Measurements from ENCODE around the gene TCEAL1. TPM values are rescaled to one million over a fixed set of nuclear protein-coding genes. Genes with fewer than 3 reads are reported as not detected.
A peak's percentile ranks its signal among the peaks of the same experiment; 100 is the strongest.
"Not testable (repeated sequence)": the region's sequence is repeated elsewhere in the genome, so short reads cannot be mapped to it uniquely, and the experiment has no call there.

The TCEAL1 gene
- total RNA-seq, 1 experiment from 2014 or later, result 33.4 TPM

DNA sequence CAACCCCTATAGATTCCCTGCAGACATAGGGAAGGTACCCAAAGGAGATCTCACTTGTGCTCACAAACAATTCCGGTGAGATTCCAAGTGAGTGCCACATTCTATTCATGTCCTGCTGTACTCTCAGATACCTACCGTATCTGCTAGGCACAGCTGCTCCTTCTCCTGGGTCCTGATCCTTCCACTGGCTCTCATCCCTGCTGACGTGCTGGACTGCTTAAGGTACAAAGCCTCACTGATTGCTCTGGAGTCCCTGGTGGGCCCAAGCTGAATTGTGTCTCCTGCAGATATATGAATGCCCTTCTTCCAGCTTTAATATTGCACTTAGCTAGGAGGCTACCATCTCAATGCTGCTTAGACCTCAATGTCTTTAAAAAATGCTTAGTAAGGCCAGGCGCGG lies 2.4 kb downstream of the TCEAL1 start:
- no peak for DNase-seq (ENCODE audit: low read depth)

DNA sequence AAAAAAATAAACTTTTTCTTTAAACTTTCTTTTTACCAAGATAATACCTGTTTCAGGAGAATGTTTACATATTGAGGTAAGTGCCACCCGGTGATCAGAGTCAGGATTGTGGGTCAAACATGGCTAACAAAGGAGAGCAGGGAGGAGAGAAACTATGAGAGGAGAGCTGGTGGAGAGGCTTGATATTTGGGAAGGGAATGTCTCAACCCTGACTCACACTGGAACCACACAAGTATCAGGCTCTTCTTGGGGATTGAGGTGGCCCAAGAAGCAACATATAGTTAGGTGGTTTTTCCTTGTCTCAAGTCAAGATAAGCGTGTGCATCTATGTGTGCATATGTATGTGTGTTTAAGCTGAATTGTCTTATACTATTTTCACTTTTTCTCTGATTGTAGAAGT lies 6.7 kb downstream of the TCEAL1 start:
- peak; percentile 41 for DNase-seq (ENCODE audit: low read depth)

DNA sequence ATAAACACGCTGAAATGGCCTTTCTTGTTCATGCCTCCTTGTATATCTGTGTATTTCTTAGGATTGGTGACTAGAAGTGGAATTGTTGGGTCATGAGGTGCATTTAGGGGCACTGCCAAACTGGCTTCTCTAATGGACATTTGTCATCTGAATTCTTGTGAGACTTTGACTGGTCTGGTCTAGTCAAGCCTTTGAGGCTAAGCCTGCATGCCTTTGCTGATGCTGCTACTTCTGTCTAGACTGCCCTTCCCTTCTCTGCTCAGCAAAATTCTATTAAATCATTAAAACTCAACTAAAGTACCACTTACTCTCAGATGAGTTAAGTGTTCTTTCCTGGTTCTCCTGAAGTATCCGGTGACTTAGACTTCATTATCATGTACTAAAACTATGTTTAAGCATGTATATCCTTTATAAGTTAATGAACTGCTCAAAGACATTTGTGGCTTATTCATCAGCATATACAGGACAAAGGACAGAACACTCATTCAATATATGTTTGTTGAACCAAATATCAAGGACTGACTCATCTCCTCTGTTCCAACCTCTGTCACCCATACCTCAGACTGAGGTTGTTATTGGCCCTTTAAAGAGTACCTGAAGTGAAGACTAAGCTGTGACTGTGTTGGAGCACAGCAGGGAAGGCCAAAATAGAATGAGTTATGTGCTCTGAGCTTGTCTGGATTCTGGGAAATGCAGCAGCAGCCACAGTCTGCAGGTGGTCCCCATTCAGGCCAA lies 9.0 kb downstream of the TCEAL1 start:
- DNase-seq (ENCODE audit: low read depth), result peak; percentile 89

GRCh38 chrX:103638479-103639346 lies 9.9 kb downstream of the TCEAL1 start:
- DNase-seq (ENCODE audit: low read depth), result peak; percentile 7

DNA sequence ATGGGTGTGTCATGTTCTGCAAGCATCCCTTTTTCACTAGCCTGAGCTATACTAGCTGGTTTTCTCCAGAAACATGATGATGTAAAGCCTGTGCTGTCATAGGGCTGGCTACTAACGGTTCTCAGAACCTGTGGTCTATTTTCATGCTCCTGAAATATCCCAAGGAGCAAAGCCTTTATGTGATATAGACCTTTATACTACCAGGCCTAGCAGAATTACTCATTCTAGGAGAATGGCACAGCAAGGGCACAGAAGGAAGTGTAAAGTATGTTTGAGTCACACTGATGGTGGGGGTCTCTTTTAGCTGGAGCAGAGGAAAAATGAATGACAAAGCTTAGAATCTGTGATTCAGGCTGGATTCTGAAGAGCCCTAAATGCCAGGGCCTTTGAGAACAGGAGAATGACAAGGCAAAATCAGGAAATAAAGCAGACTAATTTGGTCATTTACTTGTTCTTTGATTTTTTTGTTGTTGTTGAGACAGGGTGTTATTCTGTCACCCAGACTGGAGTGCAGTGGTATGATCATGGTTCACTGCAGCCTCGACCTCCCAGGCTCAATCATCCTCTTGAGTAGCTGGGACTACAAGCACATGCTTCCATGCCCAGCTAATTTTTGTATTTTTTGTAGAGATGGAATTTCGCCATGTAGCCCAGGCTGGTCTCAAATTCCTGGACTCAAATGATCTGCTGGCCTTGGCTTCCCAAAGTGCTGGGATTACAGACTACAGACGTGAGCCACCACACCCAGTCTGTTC lies 11.8 kb downstream of the TCEAL1 start:
- peak; percentile 90 for DNase-seq (ENCODE audit: low read depth)

- DNase-seq (ENCODE audit: low read depth), result no peak
These were observed 15.3 kb downstream of the TCEAL1 start for GRCh38 chrX:103644125-103644524.

DNA sequence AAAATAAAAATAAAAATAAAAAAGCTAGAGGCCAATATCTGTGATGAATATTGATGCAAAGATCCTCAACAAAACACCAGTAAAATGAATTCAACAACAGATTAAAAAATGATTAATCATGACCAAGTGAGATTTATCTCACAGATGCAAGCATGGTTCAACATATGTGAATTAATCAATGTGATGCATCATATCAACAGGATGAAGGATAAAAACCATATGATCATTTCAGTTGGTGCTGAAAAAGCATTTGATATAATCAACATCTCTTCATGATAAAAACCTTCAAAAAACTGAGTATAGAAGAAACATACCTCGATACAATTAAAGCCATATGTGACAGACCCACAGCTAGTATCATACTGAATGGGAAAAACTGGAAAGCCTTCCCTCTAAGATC lies 18.9 kb downstream of the TCEAL1 start:
- DNase-seq (ENCODE audit: low read depth), result no peak

DNA sequence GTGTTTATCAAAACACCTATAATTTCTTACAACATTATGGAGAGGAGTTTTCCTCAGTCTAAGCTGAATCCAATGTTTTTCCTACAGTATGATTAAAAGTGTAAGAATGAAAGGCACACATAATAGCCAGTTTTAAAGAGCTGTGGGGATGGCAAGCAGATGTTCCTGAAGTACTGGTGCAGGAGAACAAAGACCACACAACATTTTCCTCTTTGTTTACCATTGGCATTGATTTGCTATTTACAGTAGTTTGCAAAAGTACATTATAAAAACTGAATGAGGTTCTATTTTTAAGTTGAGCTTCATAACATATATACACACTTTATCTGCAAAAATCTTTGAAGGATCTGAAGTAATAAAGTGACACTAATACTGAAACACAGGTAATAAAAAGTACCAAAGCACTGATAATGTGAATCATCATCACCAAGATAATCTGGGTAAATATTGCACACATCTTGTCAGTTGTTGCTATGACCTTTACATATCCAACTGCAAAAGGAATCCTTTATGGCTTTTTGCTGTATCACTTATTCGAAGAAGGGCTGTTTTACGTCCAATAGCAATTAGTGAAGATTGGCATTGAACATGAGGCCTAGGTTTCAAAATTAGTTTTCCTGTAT lies 22.5 kb downstream of the TCEAL1 start:
- DNase-seq (ENCODE audit: low read depth), result no peak

DNA sequence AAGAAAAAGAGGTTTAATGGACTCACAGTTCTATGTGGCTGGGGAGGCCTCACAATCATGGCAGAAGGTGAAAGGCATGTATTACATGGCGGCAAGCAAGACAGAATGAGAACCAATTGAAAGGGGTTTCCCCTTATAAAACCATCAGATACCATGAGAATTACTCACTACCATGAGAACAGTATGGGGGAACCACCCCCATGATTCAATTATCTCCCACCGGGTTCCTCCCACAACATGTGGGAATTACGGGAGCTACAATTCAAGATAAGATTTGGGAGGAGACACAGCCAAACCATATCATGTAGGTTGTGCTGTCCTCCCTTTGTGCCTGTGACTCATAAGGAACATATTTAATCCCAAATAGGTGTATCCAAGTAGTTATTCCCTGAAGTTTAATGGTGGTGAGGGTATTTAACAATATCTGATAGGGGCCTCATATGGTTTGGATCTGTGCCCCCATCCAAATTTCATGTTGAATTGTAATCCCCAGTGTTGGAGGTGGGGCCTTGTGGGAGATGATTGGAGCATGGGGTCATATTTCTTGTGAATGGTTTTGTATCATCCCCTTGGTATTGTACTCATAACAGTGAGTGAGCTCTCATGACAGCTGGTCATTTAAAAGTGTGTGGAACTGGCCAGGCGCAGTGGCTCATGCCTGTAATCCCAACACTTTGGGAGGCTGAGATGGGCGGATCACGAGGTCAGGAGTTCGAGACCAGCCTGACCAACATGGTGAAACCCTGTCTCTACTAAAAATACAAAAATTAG lies 26.6 kb downstream of the TCEAL1 start:
- DNase-seq (ENCODE audit: low read depth), result peak; percentile 70

GRCh38 chrX:103656617-103657016 lies 27.8 kb downstream of the TCEAL1 start:
- DNase-seq (ENCODE audit: low read depth), result peak; percentile 92

GRCh38 chrX:103657066-103657465 lies 28.3 kb downstream of the TCEAL1 start:
- peak; percentile 81 for DNase-seq (ENCODE audit: low read depth)

DNA sequence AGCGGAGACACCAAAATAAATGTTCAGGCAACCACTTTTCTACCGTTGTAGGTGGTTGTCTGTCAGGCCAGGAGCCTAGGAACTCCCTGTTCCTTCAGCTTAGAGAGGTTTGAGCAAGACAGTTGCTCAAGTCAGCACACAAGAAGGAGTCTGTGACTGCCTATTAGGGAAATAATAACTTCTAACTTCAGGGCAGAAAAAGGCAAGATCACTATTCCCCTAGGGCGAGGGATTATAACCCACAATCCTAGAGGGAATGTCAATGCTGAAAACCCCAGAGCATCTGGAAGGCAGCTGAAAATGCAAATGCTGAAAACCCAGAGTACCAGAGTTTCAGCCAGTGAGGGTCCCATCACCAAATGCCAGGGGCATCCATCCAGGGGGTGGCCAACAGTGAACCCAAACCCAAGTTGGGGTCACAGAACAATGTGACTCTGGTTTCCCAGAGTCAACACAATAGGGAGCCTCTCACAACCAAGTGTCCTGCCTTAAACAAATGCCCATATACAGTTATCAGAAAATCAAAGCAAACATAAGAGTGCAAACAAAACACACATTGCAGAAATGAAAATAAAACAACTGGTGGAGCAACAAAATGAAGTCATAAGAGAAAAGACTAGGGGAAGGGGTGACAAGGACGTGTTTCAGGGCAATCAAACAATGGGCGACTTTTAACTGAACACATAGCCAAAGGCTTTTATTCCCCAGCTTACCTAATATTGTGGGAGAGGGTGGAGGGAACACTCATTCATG lies 30.1 kb downstream of the TCEAL1 start:
- DNase-seq (ENCODE audit: low read depth), result no peak

DNA sequence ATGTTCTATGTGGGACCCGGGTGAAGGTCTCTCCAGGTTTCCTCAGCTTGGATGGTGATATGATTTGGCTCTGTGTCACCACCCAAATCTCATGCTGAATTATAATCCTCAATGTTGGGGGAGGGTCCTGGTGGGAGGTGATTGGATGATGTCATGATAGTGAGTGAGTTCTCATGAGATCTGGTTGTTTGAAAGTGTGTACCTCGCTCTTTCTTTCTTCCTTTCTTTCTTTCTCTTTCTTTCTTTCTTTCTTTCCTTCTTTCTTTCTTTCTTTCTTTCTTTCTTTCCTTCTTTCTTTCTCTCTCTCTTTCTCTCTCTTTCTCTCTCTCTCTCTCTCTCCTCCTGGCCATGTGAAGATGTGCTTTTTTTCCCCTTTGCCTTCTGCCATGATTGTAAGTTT lies 30.7 kb downstream of the TCEAL1 start:
- not testable (repeated sequence) for DNase-seq (ENCODE audit: low read depth)

DNA sequence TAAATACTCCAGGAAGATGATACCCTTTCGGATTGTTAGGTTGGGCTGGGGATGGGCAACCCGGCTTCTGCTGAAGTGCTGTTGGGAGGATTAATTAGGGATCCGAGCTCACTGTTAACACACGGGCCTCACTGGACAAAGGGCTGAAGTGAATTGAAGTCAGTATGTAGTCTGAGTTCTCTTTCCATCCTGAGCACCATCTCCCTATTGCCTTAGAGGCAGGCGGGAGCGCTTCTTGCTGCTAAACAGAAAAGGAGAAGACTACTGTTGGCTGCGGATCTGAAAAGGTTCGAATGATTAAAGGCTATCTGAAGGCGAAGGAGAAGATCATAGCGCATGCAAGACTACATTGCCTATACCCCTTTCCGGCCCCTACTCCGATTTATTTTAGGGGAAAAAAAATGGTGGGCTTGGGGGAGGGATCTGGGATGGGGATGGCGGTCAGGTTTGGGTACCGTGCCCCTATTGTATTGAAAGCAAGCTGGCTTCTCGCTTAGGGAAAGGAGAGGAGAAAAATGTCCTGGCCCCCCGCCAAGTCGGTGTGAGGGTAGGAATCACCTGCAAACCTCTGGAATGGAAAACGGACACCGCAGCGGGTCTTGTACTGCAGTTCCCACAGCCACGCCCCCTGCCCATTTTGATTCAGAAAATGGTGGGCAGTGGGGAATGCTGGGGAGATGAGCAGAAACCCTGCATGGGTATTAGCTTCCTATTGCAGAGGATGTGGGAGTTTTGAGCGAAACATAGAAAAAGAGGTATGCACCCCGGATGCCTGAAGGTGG lies 35.4 kb downstream of the TCEAL1 start:
- no peak for DNase-seq (ENCODE audit: low read depth)

GRCh38 chrX:103666202-103667107 lies 37.7 kb downstream of the TCEAL1 start:
- peak; percentile 32 for DNase-seq (ENCODE audit: low read depth)

- no peak for DNase-seq (ENCODE audit: low read depth)
These were observed 41.0 kb downstream of the TCEAL1 start for GRCh38 chrX:103669745-103670144.

DNA sequence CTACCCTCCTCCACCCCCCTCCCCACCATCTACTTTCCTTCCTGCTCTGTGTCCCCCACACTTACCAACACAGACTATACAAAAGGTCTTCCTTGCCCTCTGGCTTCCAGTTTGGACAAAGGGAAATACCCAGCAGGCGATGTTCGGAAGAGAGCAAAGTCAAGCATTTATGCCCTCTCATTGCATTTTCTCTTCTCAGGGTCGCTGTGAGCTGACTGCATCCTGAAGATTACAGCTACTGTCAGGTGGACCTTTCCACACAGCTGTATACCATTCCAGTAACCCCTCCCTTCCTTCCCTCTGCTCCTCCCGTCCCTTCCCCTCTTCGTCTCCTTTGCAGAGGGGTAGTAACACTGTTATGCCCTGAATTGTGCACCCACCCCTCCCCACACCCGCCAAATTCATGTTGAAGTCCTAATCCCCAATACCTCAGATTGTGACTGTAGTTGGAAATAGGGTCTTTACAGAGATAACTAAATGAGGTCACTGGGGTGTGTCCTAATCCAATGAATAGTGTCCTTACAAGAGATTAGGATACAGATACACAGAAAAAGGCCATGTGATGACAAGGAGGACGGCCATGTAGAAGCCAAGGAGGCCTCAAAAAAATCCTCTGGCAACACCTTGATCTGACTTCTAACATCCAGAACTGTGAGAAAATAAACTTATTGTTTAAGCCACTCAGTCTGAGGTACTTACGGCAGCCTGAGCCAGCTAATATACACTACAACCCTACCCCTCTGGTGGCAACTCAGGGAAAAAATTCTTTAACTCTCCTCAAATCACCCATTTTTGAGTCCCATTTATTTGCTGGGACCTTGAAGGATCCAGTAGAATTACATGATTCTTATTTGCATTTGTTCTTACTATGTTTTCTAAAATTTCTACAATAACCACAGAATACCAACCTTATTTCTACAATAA lies 46.0 kb downstream of the TCEAL1 start:
- DNase-seq (ENCODE audit: low read depth), result no peak
